HepG2 (cell line): ENCODE measurements around the gene COLGALT1. TPM values are rescaled to one million over a fixed set of nuclear protein-coding genes. Genes with fewer than 3 reads are reported as not detected.

Experiments
- ATF3 ChIP-seq: sonication (generic); formaldehyde crosslinking; IDR thresholded peaks from 2 replicates; pipeline ENCODE4 v1.4.0; 2020; ENCODE audit warnings: missing genetic modification reagents
- BCL3 ChIP-seq: sonication (generic); formaldehyde crosslinking; IDR thresholded peaks from 2 replicates; pipeline ENCODE4 v1.5.1; 2020; ENCODE audit warnings: mild to moderate bottlenecking, missing genetic modification reagents, moderate library complexity
- HNRNPH1 ChIP-seq: fragments of 200-400 bp; formaldehyde crosslinking; optimal IDR thresholded peaks from 2 replicates; pipeline ENCODE3; 2017; ENCODE audit warnings: mild to moderate bottlenecking, low read depth, low read length
- HNRNPLL ChIP-seq: fragments of 200-400 bp; formaldehyde crosslinking; IDR thresholded peaks from 2 replicates; pipeline ENCODE4 v1.6.1; 2017; ENCODE audit warnings: mild to moderate bottlenecking, low read depth, low read length; ENCODE audit not compliant: poor library complexity, severe bottlenecking
- HNRNPUL1 ChIP-seq: fragments of 200-400 bp; formaldehyde crosslinking; IDR thresholded peaks from 2 replicates; pipeline ENCODE4 v1.6.1; 2017; ENCODE audit warnings: low read depth, mild to moderate bottlenecking, low read length, moderate library complexity
- PCBP2 ChIP-seq: fragments of 200-400 bp; formaldehyde crosslinking; optimal IDR thresholded peaks from 2 replicates; pipeline ENCODE3; 2018; ENCODE audit warnings: low read length, low read depth; ENCODE audit not compliant: poor library complexity, severe bottlenecking
- PRMT3 ChIP-seq: sonication (generic); formaldehyde crosslinking; IDR thresholded peaks from 2 replicates; pipeline ENCODE4 v1.8.1; 2022; ENCODE audit warnings: low read depth, mild to moderate bottlenecking, moderate library complexity, missing genetic modification reagents, borderline replicate concordance
- RBAK ChIP-seq: sonication (generic); formaldehyde crosslinking; IDR thresholded peaks from 2 replicates; pipeline ENCODE4 v1.5.1; 2020; ENCODE audit warnings: mild to moderate bottlenecking, missing genetic modification reagents
- SOX13 ChIP-seq, 3 experiments: fragments of 450-650 bp in 1 of 3; sonication (generic) in 1 of 3; formaldehyde crosslinking in 1 of 3; IDR thresholded peaks in 2 of 3; conservative IDR thresholded peaks in 1 of 3; 2 replicates each; pipeline versions ENCODE4 v1.5.0 to v1.6.1; 2016 to 2020; ENCODE audit warnings: antibody characterized with exemption in 1 of 3, mild to moderate bottlenecking in 1 of 3, missing compliant biosample characterization in 1 of 3, missing genetic modification reagents in 1 of 3, moderate library complexity in 1 of 3
- ZBTB34 ChIP-seq: sonication (generic); formaldehyde crosslinking; IDR thresholded peaks from 2 replicates; pipeline ENCODE4 v1.8.0; 2022; ENCODE audit warnings: mild to moderate bottlenecking, missing genetic modification reagents
- ZNF160 ChIP-seq: sonication (generic); formaldehyde crosslinking; IDR thresholded peaks from 2 replicates; pipeline ENCODE4 v1.8.0; 2022; ENCODE audit warnings: mild to moderate bottlenecking, inconsistent platforms, missing genetic modification reagents
- ZNF687 ChIP-seq: sonication (generic); formaldehyde crosslinking; IDR thresholded peaks from 2 replicates; pipeline ENCODE4 v1.5.1; 2020; ENCODE audit warnings: mild to moderate bottlenecking, missing genetic modification reagents, moderate library complexity
- ZNF713 ChIP-seq: sonication (generic); formaldehyde crosslinking; IDR thresholded peaks from 2 replicates; pipeline ENCODE4 v1.4.0; 2020; ENCODE audit warnings: mild to moderate bottlenecking, missing genetic modification reagents
- ZNF740 ChIP-seq: sonication (generic); formaldehyde crosslinking; IDR thresholded peaks from 2 replicates; pipeline ENCODE4 v1.4.0; 2020; ENCODE audit warnings: missing genetic modification reagents
- ZNF792 ChIP-seq: IDR thresholded peaks from 2 replicates; pipeline ENCODE4 v1.6.1; 2016
- ZNF841 ChIP-seq: sonication (generic); formaldehyde crosslinking; IDR thresholded peaks from 2 replicates; pipeline ENCODE4 v1.8.1; 2023; ENCODE audit warnings: missing genetic modification reagents, borderline replicate concordance
- polyA plus RNA-seq, 8 experiments: library from polyadenylated mRNA; depleted of rRNA in 3 of 8; stranded (reverse) in 7 of 8; unstranded in 1 of 8; fragments of >200 nt; fragmentation: Illumina TruSeq in 4 of 8; extraction: Trizol in 4 of 8; gene quantifications; 2 replicates each; pipeline versions ENCODE4 v1.2.1 to v1.2.3, GENCODE V29; 2011 to 2016; ENCODE audit warnings: low read depth in 4 of 8, missing spikeins in 1 of 8, mixed read lengths in 1 of 8; ENCODE audit not compliant: insufficient read depth in 1 of 8
- total RNA-seq, 5 experiments: library from RNA; depleted of rRNA; stranded (reverse); fragments of >200 nt; fragmentation: Illumina TruSeq; extraction: Trizol; gene quantifications; 2 replicates each; pipeline ENCODE4 v1.2.3, GENCODE V29; 2016; ENCODE audit warnings: low read depth in 1 of 5
- TF ChIP-seq, protein P1 (sequence below): sonication (generic); formaldehyde crosslinking; IDR thresholded peaks from 2 replicates; pipeline ENCODE4 v1.8.1; 2023; ENCODE audit warnings: mild to moderate bottlenecking, missing genetic modification reagents, borderline replicate concordance
- TF ChIP-seq, protein P2 (sequence below): conservative IDR thresholded peaks from 2 replicates; pipeline ENCODE4 v1.6.1; 2018; ENCODE audit warnings: missing genetic modification reagents

The COLGALT1 gene
- total and polyA plus RNA-seq, 2 of the 13 experiments (the other 11 are each of a cell fraction or from before 2014, with no cell fraction given) = 58.0 to 211 TPM

DNA sequence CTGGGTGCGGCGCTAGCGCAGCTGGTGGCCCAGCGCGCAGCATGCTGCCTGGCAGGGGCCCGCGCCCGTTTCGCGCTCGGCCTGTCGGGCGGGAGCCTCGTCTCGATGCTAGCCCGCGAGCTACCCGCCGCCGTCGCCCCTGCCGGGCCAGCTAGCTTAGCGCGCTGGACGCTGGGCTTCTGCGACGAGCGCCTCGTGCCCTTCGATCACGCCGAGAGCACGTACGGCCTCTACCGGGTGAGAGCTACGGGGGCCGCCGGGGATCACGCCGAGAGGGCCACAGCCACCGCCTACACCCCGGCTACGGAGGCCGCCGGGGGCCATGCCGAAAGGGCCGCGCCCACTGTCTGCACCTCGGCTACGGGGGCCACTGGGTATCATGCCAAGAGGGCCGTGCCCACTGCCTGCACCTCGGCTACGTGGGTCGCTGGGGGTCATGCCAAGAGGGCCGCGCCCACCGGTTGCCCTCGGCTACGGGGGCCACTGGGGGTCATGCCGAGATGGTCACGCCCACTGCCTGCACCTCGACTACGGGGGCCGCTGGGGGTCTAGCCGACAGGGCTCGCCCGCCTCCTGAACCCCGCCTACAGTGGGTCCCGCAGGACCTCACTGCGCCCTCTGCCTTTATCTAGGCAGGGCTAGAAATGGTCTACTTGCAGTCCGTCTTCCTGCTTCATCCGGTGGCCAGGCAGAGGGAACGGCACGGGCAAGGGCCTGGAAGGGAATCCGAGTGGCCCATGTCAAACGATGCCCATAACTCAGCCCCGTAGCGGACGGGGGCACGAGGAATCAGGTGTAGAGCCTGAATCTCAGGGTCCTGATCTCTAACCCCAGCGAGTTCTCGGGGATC is 43.5 kb upstream of the COLGALT1 start (continued):
- no peak for TF ChIP-seq RBAK (CRISPR knock-in tag)
- peak; percentile 99 for TF ChIP-seq ZNF687 (CRISPR knock-in tag)
- peak; percentile 97 for TF ChIP-seq BCL3 (CRISPR knock-in tag)
- TF ChIP-seq ATF3 = no peak; the same call in 1 of the 2 replicates
- no peak; the same call in 1 of the 2 replicates for TF ChIP-seq ZNF160 (CRISPR knock-in tag)
- TF ChIP-seq ZNF713 (CRISPR knock-in tag) = peak; percentile 90
- TF ChIP-seq ZBTB34 = no peak
- peak; percentile 56 for TF ChIP-seq HNRNPLL
- TF ChIP-seq, protein P1, sequence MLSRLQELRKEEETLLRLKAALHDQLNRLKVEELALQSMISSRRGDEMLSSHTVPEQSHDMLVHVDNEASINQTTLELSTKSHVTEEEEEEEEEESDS (CRISPR knock-in tag) = no peak
- TF ChIP-seq HNRNPUL1 = no peak
- TF ChIP-seq ZNF841 (CRISPR knock-in tag) = no peak
- 0 out of 2 replicates have a peak, but pooled peaks have one; percentile 75 for TF ChIP-seq ZNF740
- 0 out of 2 replicates have a peak, but pooled peaks have one; percentile 38 for TF ChIP-seq PRMT3 (CRISPR knock-in tag)
- TF ChIP-seq PCBP2 = no peak
- TF ChIP-seq SOX13 (IDR thresholded peaks at IDR 0.05) = no peak
- peak in 1 of 2 experiments; percentile 27; a peak in 1 of 4 replicates for TF ChIP-seq SOX13 (CRISPR knock-in tag; conservative IDR thresholded peaks at IDR 0.05 in 1 of 2, IDR thresholded peaks at IDR 0.05 in 1 of 2)
- TF ChIP-seq ZNF792 (CRISPR knock-in tag) = peak; percentile 49
- TF ChIP-seq, protein P2, sequence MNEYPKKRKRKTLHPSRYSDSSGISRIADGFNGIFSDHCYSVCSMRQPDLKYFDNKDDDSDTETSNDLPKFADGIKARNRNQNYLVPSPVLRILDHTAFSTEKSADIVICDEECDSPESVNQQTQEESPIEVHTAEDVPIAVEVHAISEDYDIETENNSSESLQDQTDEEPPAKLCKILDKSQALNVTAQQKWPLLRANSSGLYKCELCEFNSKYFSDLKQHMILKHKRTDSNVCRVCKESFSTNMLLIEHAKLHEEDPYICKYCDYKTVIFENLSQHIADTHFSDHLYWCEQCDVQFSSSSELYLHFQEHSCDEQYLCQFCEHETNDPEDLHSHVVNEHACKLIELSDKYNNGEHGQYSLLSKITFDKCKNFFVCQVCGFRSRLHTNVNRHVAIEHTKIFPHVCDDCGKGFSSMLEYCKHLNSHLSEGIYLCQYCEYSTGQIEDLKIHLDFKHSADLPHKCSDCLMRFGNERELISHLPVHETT = peak; percentile 93
- no peak for TF ChIP-seq HNRNPH1
